SH-SY5Y (cell line): Measurements from ENCODE around the gene GABPA.

Experiments used
- GATA2 ChIP-seq: IDR thresholded peaks from 2 replicates; pipeline ENCODE4 v1.6.1; 2011; ENCODE audit warnings: mild to moderate bottlenecking, low read depth, low read length
- GATA3 ChIP-seq: IDR thresholded peaks from 2 replicates; pipeline ENCODE4 v1.6.1; 2011; ENCODE audit warnings: low read depth, mild to moderate bottlenecking, low read length, moderate library complexity

DNA sequence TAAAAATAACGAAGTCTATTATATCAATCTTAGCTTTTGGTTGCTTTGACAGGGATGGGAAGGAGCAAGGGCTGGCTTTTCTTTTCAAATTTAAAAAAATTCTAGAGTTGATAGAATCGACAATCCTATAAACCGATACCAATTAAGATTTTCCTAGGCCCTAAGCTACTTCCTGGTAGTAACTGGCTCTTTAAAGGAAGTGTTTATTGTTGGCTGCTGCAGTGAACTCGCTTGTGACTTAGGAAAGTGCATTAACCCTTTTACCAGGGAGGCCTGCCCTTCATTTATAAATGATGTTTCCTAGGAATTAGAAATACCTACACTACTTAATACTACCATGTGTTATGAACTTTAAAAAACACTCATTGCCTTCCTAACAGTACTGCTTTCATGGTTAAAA is 33.2 kb upstream of the GABPA start:
- no peak for TF ChIP-seq GATA2
- no peak for TF ChIP-seq GATA3
